Measurements from ENCODE around the gene AUTS2. TPM values are rescaled to one million over a fixed set of nuclear protein-coding genes. Genes with fewer than 3 reads are reported as not detected.

Gene AUTS2
- total and polyA plus RNA-seq, 4 experiments from 2014 or later: 3.4 to 35.2 (median 25.5) TPM

DNA sequence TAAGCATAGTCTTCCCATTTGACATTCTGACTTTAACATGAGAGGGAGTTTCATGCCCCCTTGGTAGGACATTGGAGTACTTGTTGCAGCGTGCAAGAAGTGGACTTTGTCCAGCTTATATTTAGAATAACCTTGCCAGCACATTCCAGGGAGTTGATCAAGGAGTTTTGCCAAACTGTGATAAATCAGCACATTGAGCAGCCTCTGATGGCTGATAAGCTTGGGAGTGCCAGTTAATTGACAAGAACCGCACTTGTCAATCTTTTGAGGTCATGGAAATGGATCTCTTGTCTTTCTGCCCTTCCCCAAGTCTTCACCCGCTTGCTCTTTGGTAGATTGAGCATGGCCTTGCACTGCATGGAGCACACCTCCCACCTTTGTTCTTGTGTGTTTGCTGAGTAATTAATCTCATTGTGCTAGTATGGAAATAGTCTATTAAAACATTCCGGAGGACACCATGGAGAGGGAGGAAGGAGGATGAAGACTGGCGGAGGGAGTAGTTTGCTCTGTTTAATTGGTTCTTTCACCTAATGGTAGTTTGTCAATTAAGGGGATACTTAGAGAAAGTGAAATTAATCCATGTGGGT, 865.2 kb downstream of the AUTS2 start:
- Mint-ChIP-seq H3K36me3 (no peaks in the 10 kb centered on the region), H3K9me3 (peaks cover 0 to 3% (median 0%) of the 10 kb centered on the region in 8 donors), H3K4me1 (peaks cover 0 to 9% (median under 1%) of the 10 kb centered on the region in 4 donors), H3K4me3 (no peak overlapping the region), H3K27ac (no peak overlapping the region), H3K27me3 (no peaks in the 10 kb centered on the region)
- Histone ChIP-seq H3K4me3 (ENCODE audit: low read length in 2 of 2) (no peak overlapping the region), H3K27ac (ENCODE audit: low read depth, low read length) (no peak overlapping the region), H3K36me3 (ENCODE audit: insufficient read depth, low read length) (no peaks in the 10 kb centered on the region), H3K27me3 (ENCODE audit: insufficient read depth, low read length) (no peaks in the 10 kb centered on the region), H3K9me3 (ENCODE audit: control insufficient read depth in 1 of 2, low read length in 2 of 2) (no peaks in the 10 kb centered on the region), H3K4me1 (ENCODE audit: insufficient read depth, low read length) (no peaks in the 10 kb centered on the region)
- ChIA-PET POLR2A (ENCODE audit: partially characterized antibody) (no interaction called here), CTCF (ENCODE audit: partially characterized antibody) (no interaction called here)
- intact Hi-C loops (cut with micrococcal nuclease): no loop called here
- no peak for DNase-seq

DNA sequence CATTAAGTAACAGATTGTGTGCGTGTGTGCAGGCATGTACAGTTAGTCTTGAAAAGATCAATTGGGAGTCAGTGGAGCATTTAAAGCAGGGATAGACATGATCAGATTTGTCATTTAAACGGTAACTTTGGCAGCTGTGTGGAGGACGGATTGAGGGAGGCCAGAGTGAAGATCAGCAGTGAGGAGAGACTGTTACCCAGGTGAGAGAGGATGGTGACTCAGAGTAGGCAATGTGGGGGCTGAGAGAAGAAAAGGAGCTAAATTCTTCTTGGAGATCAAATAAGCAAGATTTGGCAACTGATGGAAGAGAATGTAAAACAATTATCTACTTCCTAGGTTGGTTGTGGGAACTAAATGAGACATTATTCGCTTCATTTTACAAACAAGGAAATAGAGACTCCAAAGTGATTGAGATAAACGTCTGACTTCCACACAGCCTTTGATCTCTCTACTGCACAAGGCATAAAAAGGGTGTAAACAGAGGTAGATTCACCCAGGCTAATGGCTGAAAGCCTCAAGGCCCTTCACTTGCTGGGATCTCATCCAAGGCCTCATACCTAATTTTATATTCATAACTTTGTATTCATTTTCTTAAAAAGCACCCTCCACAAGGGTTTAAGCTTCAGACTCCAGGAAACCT, 868.6 kb downstream of the AUTS2 start:
- Mint-ChIP-seq H3K27me3 (no peaks in the 10 kb centered on the region), H3K36me3 (no peaks in the 10 kb centered on the region), H3K4me3 (peak overlapping the region in 1 of 8 donors; percentile 1), H3K4me1 (peaks cover 0 to 3% (median 0%) of the 10 kb centered on the region in 4 donors), H3K27ac (peak overlapping the region in 2 of 7 donors; percentile 9 to 25), H3K9me3 (peaks cover 0 to 2% (median 0%) of the 10 kb centered on the region in 8 donors)
- H3K36me3 ChIP-seq (ENCODE audit: insufficient read depth, low read length): no peaks in the 10 kb centered on the region
- no peak for DNase-seq
- intact Hi-C loops (cut with micrococcal nuclease): no loop called here
- no peaks in the 10 kb centered on the region for H3K9me3 ChIP-seq (ENCODE audit: control insufficient read depth in 1 of 2, low read length in 2 of 2)
- no peaks in the 10 kb centered on the region for H3K27me3 ChIP-seq (ENCODE audit: insufficient read depth, low read length)
- ChIA-PET POLR2A (ENCODE audit: partially characterized antibody) (no interaction called here), CTCF (ENCODE audit: partially characterized antibody) (interaction anchor here (0.8 kb wide), 1 partner anchor 28 kb away, joined by 3 read pairs; no protein-coding TSS in a partner anchor)
- H3K4me1 ChIP-seq (ENCODE audit: insufficient read depth, low read length): no peaks in the 10 kb centered on the region
- no peak overlapping the region for H3K27ac ChIP-seq (ENCODE audit: low read depth, low read length)
- no peak overlapping the region for H3K4me3 ChIP-seq (ENCODE audit: low read length in 2 of 2)

- Histone ChIP-seq H3K4me1 (ENCODE audit: insufficient read depth, low read length) (no peaks in the 10 kb centered on the region), H3K27me3 (ENCODE audit: insufficient read depth, low read length) (no peaks in the 10 kb centered on the region), H3K36me3 (ENCODE audit: insufficient read depth, low read length) (no peaks in the 10 kb centered on the region), H3K27ac (ENCODE audit: low read depth, low read length) (no peak overlapping the region), H3K9me3 (ENCODE audit: control insufficient read depth in 1 of 2, low read length in 2 of 2) (no peaks in the 10 kb centered on the region), H3K4me3 (ENCODE audit: low read length in 2 of 2) (no peak overlapping the region)
- peaks cover 0 to 3% (median 1%) of the 10 kb centered on the region in 4 donors for H3K4me1 Mint-ChIP-seq
- CTCF ChIA-PET (ENCODE audit: partially characterized antibody): no interaction called here
- no peak for DNase-seq
- no peaks in the 10 kb centered on the region for H3K36me3 Mint-ChIP-seq
- H3K27ac Mint-ChIP-seq: no peak overlapping the region
- H3K9me3 Mint-ChIP-seq: peaks cover 0 to 4% (median 0%) of the 10 kb centered on the region in 8 donors
- intact Hi-C loops (cut with micrococcal nuclease): no loop called here
- POLR2A ChIA-PET (ENCODE audit: partially characterized antibody): no interaction called here
- H3K27me3 Mint-ChIP-seq: no peaks in the 10 kb centered on the region
- no peak overlapping the region for H3K4me3 Mint-ChIP-seq
These were observed 872.5 kb downstream of the AUTS2 start for GRCh38 chr7:70470746-70471145.

DNA sequence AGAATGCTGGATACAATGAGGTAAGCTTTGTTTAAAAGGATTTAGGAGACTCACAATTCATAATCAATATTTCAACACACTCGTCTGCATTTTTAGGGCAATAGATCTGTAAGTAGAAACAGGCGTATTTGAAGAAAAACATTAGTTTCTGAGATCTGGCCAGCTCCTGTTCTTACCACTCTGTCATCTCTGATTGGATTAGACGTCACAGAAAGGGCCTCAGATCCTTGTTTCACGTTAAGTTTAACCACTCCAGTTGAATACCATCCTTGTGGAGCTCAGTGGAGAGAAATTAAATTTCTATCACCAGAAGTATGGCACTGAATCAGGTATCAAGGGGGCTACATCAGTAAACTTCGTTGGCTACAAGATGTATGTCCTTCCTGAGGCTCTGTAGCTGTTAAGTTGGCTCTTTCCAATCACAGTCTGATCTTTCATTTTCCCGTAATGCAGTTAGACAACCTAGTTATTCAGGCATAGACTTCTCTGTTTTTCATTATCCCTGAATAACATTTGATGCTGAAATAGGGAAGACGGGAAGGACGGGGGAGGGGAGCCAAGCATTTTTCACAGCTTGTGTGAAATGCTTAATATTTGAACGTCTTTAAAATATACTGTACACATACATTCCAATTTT, 874.4 kb downstream of the AUTS2 start:
- ChIA-PET POLR2A (ENCODE audit: partially characterized antibody) (no interaction called here), CTCF (ENCODE audit: partially characterized antibody) (no interaction called here)
- no peak for DNase-seq
- no peaks in the 10 kb centered on the region for H3K4me1 ChIP-seq (ENCODE audit: insufficient read depth, low read length)
- intact Hi-C loops (cut with micrococcal nuclease): no loop called here
- Mint-ChIP-seq H3K36me3 (no peaks in the 10 kb centered on the region), H3K9me3 (peaks cover 0 to 4% (median 0%) of the 10 kb centered on the region in 8 donors), H3K4me1 (peaks cover 0 to 2% (median 0%) of the 10 kb centered on the region in 4 donors), H3K27me3 (no peaks in the 10 kb centered on the region), H3K27ac (no peak overlapping the region), H3K4me3 (no peak overlapping the region)
- H3K4me3 ChIP-seq (ENCODE audit: low read length in 2 of 2): no peak overlapping the region
- no peak overlapping the region for H3K27ac ChIP-seq (ENCODE audit: low read depth, low read length)
- H3K36me3 ChIP-seq (ENCODE audit: insufficient read depth, low read length): no peaks in the 10 kb centered on the region
- H3K27me3 ChIP-seq (ENCODE audit: insufficient read depth, low read length): no peaks in the 10 kb centered on the region
- no peaks in the 10 kb centered on the region for H3K9me3 ChIP-seq (ENCODE audit: control insufficient read depth in 1 of 2, low read length in 2 of 2)

GRCh38 chr7:70474639-70475234, 876.5 kb downstream of the AUTS2 start:
- H3K27me3 Mint-ChIP-seq: no peaks in the 10 kb centered on the region
- DNase-seq: no peak
- CTCF ChIA-PET (ENCODE audit: partially characterized antibody): no interaction called here

GRCh38 chr7:70477036-70478010, 879.0 kb downstream of the AUTS2 start:
- no peak overlapping the region for H3K27ac Mint-ChIP-seq
- Histone ChIP-seq H3K9me3 (ENCODE audit: control insufficient read depth in 1 of 2, low read length in 2 of 2) (no peaks in the 10 kb centered on the region), H3K27me3 (ENCODE audit: insufficient read depth, low read length) (no peaks in the 10 kb centered on the region), H3K36me3 (ENCODE audit: insufficient read depth, low read length) (no peaks in the 10 kb centered on the region), H3K4me3 (ENCODE audit: low read length in 2 of 2) (no peak overlapping the region), H3K4me1 (ENCODE audit: insufficient read depth, low read length) (no peaks in the 10 kb centered on the region), H3K27ac (ENCODE audit: low read depth, low read length) (no peak overlapping the region)
- H3K9me3 Mint-ChIP-seq: peaks cover 0 to 4% (median 0%) of the 10 kb centered on the region in 8 donors
- no peaks in the 10 kb centered on the region for H3K27me3 Mint-ChIP-seq
- POLR2A ChIA-PET (ENCODE audit: partially characterized antibody): no interaction called here
- CTCF ChIA-PET (ENCODE audit: partially characterized antibody): interaction anchor here (0.6 to 1.3 kb wide), 2 partner anchors 13 to 190 kb away, joined by 3 read pairs; no protein-coding TSS in a partner anchor
- no peak for DNase-seq
- H3K36me3 Mint-ChIP-seq: no peaks in the 10 kb centered on the region
- intact Hi-C loops (cut with micrococcal nuclease): no loop called here
- peaks cover 0 to 2% (median 0%) of the 10 kb centered on the region in 4 donors for H3K4me1 Mint-ChIP-seq
- no peak overlapping the region for H3K4me3 Mint-ChIP-seq

More at GRCh38 chr7:70474639-70475234, 876.5 kb downstream of the AUTS2 start:
- POLR2A ChIA-PET (ENCODE audit: partially characterized antibody): no interaction called here
- Mint-ChIP-seq H3K9me3 (peaks cover 0 to 2% (median 0%) of the 10 kb centered on the region in 8 donors), H3K27ac (no peak overlapping the region), H3K4me1 (peaks cover 0 to 2% (median 0%) of the 10 kb centered on the region in 4 donors), H3K4me3 (no peak overlapping the region), H3K36me3 (no peaks in the 10 kb centered on the region)
- Histone ChIP-seq H3K27ac (ENCODE audit: low read depth, low read length) (no peak overlapping the region), H3K36me3 (ENCODE audit: insufficient read depth, low read length) (no peaks in the 10 kb centered on the region), H3K9me3 (ENCODE audit: control insufficient read depth in 1 of 2, low read length in 2 of 2) (no peaks in the 10 kb centered on the region), H3K4me1 (ENCODE audit: insufficient read depth, low read length) (no peaks in the 10 kb centered on the region), H3K4me3 (ENCODE audit: low read length in 2 of 2) (no peak overlapping the region), H3K27me3 (ENCODE audit: insufficient read depth, low read length) (no peaks in the 10 kb centered on the region)
- intact Hi-C loops (cut with micrococcal nuclease): no loop called here

Measured in CD4-positive, alpha-beta memory T cell (primary cell).